ENCODE data around the gene SLC25A11. TPM values are rescaled to one million over a fixed set of nuclear protein-coding genes. Genes with fewer than 3 reads are reported as not detected.

Gene SLC25A11
- total RNA-seq, result 50.0 and 50.2 TPM in 2 replicates

DNA sequence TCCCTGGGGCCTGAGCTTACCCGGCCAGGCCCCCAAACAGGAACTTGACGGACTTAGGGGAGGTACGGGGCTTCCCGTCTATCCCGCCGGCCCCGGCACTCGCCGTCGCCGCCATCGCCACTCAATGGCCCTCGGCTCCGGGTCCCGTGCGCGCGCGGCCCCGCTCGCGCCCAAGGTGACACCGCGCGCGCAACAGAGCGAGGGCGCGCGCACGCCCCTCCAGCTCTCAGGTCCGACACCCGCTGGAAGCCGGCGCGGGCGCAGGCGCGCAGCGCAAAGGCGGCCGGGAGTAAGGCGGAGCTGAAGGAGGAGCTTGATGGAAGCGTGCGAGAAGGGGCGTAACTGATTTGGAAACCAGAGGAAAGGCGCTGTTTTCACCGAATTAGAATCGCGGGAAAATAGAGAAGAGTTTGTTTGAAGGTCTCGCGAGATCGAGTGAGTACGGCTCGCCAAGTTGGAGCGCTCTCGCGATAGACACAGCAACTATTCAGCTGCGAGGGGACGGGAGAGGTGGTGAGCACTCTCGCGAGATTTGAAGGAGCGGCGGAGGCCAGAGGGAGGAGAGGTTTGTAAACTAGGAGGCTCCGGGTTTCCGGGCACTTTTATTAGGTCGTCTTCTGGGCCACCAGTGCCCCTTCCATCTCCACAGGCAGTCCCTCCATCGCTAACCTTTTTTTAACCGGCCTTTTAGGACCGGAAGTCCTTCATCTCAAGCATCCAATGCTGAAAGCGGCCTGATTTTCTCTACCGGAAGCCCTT, at the start of gene SLC25A11, which contains the start of gene RNF167:
Gene SLC25A11 (minus strand): TSS at position 251 of the 759 bp plus-strand sequence. CDS start 136 bp downstream, at position 115.
Gene RNF167 (plus strand): TSS at position 473 of the 759 bp plus-strand sequence. CDS start 642 bp downstream, outside the sequence.

GRCh38 chr17:4986951-4987766, 47.3 kb upstream of the SLC25A11 start, which contains the start of gene CAMTA2:
CAMTA2 (minus strand) TSS chr17:4987675; CDS start chr17:4986222, 1,453 bp downstream.

DNA sequence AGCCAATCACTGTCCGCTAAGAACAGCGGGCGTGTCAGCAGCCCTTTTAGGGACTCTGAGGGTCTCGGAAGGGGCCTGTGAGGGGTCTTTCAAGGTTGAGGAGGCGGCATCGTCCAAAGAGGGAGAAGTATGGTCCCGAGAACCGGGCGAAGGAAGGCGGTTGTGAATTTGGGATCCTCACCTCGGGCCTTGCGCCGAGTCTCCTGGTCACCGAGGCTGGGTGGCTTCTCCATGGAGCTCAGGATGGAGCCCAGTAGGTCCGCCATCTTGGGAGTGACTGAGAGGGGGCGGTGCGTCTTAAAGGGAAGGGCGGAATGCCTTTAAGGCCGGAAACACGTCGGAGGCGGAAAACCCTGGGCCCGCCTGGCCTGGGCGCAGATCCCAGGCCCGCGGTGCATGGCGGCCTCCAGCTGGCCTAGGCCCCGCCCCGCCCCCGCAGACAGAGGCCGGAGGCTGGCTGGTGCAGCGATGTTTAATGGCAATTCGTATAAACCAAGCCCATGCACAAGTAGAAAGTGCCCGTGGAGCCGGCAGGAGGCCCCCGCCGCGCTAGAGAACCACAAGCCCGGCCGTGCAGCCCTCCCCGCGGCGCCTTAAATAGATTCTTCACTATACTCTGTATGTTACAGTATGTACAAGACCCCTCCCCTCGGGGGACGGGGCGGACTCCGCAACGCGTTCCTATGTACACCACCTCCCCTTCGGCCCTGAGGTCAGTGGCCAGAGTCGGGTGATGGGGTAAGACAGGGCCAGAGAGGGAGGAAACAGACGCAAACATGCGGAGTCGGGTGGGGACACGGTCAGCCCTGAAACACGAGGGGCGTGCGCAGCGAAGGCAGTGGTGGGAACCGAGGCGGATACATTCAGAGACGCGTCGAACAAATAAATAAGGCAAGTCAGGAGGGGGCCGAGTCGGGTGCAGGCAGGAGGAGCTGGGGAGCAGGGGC, 28.0 kb upstream of the SLC25A11 start, which contains the start of gene SPAG7:
Gene SPAG7 (minus strand): TSS at position 279 of the 947 bp plus-strand sequence. CDS start 13 bp downstream, at position 266.

DNA sequence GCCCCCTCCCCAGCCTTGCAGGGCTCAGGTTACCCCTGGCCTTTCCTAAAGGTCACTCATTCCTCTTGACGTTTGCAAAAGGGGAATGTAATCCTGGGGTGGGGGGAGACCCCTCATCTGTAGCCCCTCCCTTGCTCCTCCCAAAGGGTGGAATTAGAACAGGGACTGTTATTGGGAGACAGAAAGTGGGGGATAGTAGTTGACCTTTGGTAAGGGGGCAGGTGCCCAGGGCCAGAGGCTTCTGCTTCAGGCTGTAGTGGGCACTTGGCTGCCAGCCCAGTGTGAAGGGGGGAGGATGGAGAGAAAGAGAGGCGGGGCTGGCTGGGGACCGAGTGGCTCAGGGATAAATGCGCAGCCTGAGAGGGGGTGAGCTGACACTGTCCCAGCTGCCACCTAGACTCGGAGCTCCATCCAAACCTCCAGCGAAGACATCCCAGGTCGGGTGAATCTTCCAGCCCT, 10.9 kb upstream of the SLC25A11 start, which contains the start of gene ENO3:
Gene ENO3 (plus strand): TSS at position 374 of the 459 bp plus-strand sequence. CDS start 711 bp downstream, outside the sequence.

GRCh38 chr17:4948166-4948930, 8.5 kb upstream of the SLC25A11 start, which contains the start of gene PFN1:
PFN1 (minus strand) TSS chr17:4948530; CDS start chr17:4948394, 136 bp downstream.

DNA sequence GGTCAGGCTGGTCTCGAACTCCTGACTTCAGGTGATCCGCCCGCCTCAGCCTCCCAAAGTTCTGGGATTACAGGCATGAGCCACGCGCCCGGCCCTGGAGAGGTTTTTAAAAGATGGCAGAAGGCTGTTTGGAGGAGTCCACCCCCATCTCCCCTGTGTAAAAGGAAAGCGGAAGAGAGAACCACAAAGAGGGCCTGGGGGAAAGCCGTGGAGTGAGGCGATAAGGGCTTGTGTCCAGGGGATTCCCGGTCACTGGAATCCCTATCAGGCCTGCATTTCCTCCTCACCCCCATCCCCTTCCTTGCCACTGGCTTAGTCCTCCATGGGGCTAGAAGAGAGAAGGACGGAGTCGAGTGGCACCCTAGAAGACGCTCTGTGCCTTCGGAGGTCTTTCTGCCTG, 7.9 kb downstream of the SLC25A11 start, which contains the start of gene GP1BA:
Gene GP1BA (plus strand): TSS at position 315 of the 400 bp plus-strand sequence. CDS start 328 bp downstream, outside the sequence.

GRCh38 chr17:4903051-4903818, 36.6 kb downstream of the SLC25A11 start, which contains the start of gene CHRNE:
CHRNE (minus strand) TSS chr17:4903098; CDS start chr17:4903063, 35 bp downstream.

GRCh38 chr17:4899341-4900230, 40.3 kb downstream of the SLC25A11 start, which contains the start of gene C17orf107:
C17orf107 (plus strand) TSS chr17:4899536; CDS start chr17:4899763, 227 bp downstream.

Small RNAs within 50 kb of the gene (small RNA-seq; reads per million reads assigned to genes)
- gene MIR6864 (not detected), gene MIR6865 (0.22 reads per million)

Other genes with a start within 250 kb of the SLC25A11 start
- 22.8 and 30.1 TPM in 2 replicates for gene PELP1, start 235.9 kb downstream of the SLC25A11 start, total RNA-seq
- gene ARRB2, start 229.4 kb downstream of the SLC25A11 start, total RNA-seq, result 9.2 and 16.0 TPM in 2 replicates
- gene MED11, start 208.6 kb downstream of the SLC25A11 start, total RNA-seq, result 13.5 and 16.9 TPM in 2 replicates
- 0.20 TPM in 1 of 2 replicates, not detected in the other for gene ZMYND15, start 200.2 kb downstream of the SLC25A11 start, total RNA-seq
- gene CXCL16, start 200.1 kb downstream of the SLC25A11 start, total RNA-seq, result 1.6 and 2.6 TPM in 2 replicates
- gene TM4SF5, start 168.2 kb downstream of the SLC25A11 start, total RNA-seq, result not detected in 2 replicates
- 0.59 TPM in 1 of 2 replicates, not detected in the other for gene VMO1, start 153.7 kb downstream of the SLC25A11 start, total RNA-seq
- 0.37 TPM in 1 of 2 replicates, not detected in the other for gene GLTPD2, start 151.1 kb downstream of the SLC25A11 start, total RNA-seq
- 111 and 116 TPM in 2 replicates for gene PSMB6, start 143.9 kb downstream of the SLC25A11 start, total RNA-seq
- gene PLD2, start 132.9 kb downstream of the SLC25A11 start, total RNA-seq, result 17.6 and 18.2 TPM in 2 replicates
- gene MINK1, start 106.7 kb downstream of the SLC25A11 start, total RNA-seq, result 32.0 and 37.3 TPM in 2 replicates
- 0.37 and 0.59 TPM in 2 replicates for gene C17orf107, start 40.5 kb downstream of the SLC25A11 start, total RNA-seq
- gene CHRNE, start 36.9 kb downstream of the SLC25A11 start, total RNA-seq, result 0.37 TPM in 1 of 2 replicates, not detected in the other
- not detected in 2 replicates for gene GP1BA, start 7.8 kb downstream of the SLC25A11 start, total RNA-seq
- 29.4 and 29.9 TPM in 2 replicates for gene RNF167, start 222 bp upstream of the SLC25A11 start, total RNA-seq
- 412 and 494 TPM in 2 replicates for gene PFN1, start 8.5 kb upstream of the SLC25A11 start, total RNA-seq
- 1.1 and 1.6 TPM in 2 replicates for gene ENO3, start 11.1 kb upstream of the SLC25A11 start, total RNA-seq
- gene SPAG7, start 27.8 kb upstream of the SLC25A11 start, total RNA-seq, result 30.1 and 37.5 TPM in 2 replicates
- 10.3 and 20.3 TPM in 2 replicates for gene CAMTA2, start 47.6 kb upstream of the SLC25A11 start, total RNA-seq
- gene INCA1, start 57.5 kb upstream of the SLC25A11 start, total RNA-seq, result 0.37 TPM in 1 of 2 replicates, not detected in the other
- 38.6 and 50.8 TPM in 2 replicates for gene KIF1C, start 57.9 kb upstream of the SLC25A11 start, total RNA-seq
- gene SLC52A1, start 95.4 kb upstream of the SLC25A11 start, total RNA-seq, result under 0.01 TPM in 1 of 2 replicates, not detected in the other
- gene ZFP3, start 138.4 kb upstream of the SLC25A11 start, total RNA-seq, result 1.5 and 2.0 TPM in 2 replicates
- gene ZNF232, start 171.8 kb upstream of the SLC25A11 start, total RNA-seq, result 7.2 and 7.3 TPM in 2 replicates
- gene USP6, start 176.0 kb upstream of the SLC25A11 start, total RNA-seq, result not detected in 2 replicates